GM18519 (cell line): ENCODE results near the gene SPIRE1.

ENCODE experiments used
- ATAC-seq: cut with Tn5 transposase; IDR thresholded peaks from one replicate; pipeline ENCODE4 v1.9.1; 2021; ENCODE audit warnings: mild to moderate bottlenecking, moderate library complexity; ENCODE audit not compliant: unreplicated experiment, low FRiP score

The SPIRE1 gene

GRCh38 chr18:12657684-12658425, at the start of gene SPIRE1:
Gene SPIRE1 (minus strand): TSS chr18:12658107. CDS start chr18:12657866, 241 bp downstream.
- no peak for ATAC-seq

DNA sequence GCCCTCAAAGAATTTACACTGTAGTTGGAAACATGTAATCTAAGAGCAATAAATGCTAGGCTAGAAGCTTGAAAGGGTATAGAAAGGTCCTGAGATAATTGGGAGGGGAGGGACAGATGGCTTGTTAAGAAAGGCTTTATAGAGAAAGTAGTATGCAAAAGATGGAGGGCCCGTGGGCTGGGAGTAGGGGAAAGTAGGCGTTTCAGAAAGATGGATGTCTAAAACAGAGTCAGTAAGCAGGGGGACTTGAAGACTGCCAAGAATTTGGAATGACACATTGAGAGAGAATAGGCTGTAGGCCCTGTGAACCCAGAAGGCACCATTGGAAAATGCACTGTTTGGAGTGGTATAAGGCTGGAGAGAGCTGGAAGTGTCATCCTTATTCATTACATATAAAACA, 45.8 kb upstream of the SPIRE1 start:
- no peak for ATAC-seq

- ATAC-seq = no peak
Observed at GRCh38 chr18:12703096-12703567, 45.2 kb upstream of the SPIRE1 start.

DNA sequence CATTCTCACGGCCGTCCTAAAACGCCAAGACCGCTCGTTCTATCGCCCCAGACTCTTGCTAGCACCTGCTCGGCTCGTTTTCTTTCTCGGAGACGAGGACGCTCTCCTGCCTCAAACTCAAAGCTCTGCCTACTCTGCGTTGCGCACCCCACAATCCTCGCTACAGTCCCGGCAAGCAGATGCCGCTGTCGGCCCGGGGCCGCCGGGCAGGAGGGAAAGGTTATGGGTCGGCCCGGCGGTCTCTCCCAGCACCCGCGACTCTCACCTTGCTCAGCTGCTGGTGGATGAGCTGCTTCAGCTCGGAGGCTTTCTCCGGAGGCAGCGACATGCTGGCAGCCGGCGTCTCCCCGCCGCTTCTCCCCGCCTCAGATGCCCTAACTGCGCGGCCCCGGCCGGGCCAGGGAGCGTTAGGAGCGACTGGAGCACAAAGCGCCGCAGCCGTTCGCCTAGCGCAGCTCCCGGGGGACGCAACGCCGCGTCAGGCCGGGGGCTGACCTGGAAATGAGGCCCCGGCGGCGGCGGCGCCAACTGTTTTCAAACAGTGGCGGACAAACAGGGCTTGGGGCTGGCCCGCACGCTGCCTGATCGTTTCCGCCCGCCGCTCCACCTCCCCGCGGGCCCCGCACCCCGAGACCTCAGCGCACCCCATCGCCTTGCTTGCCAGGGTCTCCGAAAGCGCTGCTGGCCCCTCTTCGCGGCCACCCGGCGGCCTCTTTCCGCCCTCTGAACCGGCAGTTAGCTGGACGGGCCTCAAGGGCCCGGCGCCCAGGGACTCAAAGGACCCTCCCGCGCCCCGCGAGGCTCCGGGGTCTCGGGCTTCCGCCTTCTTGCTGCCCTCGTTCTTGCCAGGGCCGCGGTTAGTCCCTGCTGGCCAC, 44.6 kb upstream of the SPIRE1 start, which contains the start of the genes CEP76 and PSMG2:
Gene CEP76, minus strand, starts transcription at position 503 of the 875 bp plus-strand sequence. Its CDS starts 175 bp downstream, at position 328.
Gene PSMG2, plus strand, starts transcription at position 822 of the 875 bp plus-strand sequence. CDS start 66 bp downstream, outside the sequence.
- ATAC-seq = peak; percentile 57

- ATAC-seq = no peak
Observed at GRCh38 chr18:12701161-12701560, 43.3 kb upstream of the SPIRE1 start.

DNA sequence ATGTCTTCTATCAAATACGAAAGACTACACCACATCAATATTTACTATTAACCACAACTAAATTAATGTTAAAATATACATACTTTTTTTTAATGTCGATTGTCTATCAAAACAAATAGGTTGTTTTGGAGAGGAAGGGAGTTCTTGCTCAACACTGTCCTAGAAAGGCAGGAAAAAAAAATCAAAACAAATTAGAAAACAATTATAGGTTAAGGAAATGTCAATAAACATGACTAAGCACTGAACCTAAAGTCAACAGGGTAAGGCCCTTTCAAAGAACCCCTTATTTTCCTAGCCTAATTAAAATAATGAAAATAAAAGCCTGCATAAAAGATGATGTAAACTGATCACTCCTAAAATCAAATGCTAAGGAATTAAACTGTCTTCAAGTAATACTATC, 41.8 kb upstream of the SPIRE1 start:
- no peak for ATAC-seq

DNA sequence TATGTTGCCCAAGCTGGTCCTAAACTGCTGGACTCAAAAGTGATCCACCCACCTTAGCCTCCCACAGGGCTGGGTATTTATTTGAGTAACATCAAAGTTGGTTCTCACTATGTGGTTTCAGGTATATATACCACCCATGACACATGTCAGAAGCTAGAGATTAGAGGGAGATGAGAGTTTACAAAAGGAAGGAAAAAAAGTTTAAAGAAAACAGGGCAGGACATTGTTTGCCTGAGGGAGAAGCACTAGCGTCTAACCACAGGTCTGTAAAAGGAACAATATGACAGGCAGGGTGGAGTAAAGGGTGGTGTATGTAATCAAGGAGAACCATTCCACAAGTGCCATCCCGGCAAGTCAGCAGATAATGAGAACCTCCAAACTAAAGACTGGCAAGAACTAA, 36.1 kb upstream of the SPIRE1 start:
- ATAC-seq = no peak

DNA sequence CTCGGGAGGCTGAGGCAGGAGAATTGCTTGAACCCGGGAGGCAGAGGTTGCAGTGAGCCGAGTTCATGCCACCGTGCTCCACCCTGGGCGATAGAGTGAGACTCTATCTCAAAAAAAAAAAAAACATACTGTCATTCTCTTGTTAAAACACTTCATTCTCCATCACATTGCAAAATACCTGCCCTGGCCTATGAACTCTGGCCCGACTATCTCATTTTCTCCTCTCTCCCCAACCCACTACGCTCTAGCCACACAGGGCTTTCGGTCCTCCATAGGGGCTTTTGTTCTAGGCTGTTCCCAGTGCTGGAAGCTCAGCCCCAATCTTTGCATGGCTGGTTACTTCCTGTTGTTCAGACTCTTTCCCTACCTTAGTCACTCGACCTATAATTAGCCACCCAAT, 34.3 kb upstream of the SPIRE1 start:
- ATAC-seq = no peak

DNA sequence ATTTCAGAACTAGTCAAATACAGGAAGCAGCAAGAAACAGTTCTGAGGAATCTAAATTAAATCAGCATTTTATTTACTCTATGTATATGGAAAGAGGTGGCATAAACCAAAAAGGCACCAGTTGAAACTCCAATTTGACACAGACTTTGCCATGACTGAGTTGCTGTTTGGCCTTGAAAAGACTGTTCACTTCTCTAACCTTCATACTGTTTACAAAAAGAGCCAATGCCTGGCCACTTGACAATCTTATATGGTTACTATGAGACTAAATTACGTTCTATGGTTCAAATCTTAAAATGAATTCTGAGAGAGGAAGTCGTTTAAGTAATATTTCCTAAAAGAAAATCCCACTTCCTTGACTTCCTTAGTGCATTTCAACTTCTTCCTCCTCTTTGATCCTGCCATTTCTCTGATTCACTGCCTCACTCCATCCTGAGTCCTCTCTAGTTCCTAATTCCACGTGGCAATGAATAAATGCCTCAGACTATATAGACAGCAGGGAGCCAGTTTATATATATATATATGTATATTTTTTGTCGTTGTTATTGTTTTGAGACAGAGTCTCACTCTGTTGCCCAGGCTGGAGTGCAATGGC, 31.4 kb upstream of the SPIRE1 start:
- ATAC-seq = no peak

DNA sequence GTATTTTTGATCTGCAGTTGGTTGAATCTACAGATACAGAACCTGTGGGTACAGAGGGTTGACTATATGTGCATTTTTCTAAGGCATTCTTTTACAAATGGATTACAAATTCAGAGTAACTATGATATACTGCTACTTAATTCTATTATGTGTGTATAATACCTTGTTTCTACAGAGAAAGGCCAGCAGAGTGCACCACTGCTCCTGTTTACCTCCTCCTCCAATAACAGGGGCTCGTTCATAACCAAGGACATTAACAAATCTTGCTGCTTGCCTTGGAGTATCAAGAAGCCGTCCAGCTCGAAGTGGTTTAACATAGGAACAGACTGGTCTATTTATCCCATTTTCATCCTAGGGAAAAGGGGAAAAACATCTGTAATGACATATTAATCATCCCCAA, 28.2 kb upstream of the SPIRE1 start:
- ATAC-seq = no peak

DNA sequence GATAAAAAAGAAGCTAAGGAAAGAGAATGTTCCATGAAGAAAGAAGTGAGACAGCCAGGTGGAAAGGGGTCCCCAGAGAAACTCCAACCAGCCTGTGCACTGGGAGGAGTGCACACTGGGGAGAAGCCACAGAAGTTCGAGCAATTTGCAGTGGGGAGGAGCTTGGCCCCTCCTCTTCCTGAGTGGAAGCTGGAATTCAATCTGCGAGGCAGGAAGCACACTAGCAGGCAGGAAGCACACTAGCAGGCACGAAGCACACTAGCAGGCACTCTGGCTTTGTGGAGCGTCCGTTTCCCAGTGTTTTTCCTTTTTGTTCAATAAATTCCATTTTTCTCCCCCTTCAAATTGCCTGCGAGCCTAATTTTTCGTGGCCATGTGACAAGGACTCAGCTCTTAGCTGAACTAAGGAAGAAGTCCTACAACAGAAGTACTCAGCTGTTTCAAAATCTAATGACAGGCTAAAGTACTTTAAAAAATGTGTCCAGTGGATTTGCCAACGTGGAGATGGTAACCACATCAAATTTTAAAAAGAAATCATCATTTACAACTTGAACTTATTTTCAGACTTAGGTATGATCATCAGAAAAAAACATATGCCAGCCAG, 21.4 kb upstream of the SPIRE1 start:
- no peak for ATAC-seq

- ATAC-seq = no peak
Observed at GRCh38 chr18:12668041-12668440, 10.1 kb upstream of the SPIRE1 start.

- no peak for ATAC-seq
Observed at GRCh38 chr18:12659904-12660605, 2.1 kb upstream of the SPIRE1 start.

DNA sequence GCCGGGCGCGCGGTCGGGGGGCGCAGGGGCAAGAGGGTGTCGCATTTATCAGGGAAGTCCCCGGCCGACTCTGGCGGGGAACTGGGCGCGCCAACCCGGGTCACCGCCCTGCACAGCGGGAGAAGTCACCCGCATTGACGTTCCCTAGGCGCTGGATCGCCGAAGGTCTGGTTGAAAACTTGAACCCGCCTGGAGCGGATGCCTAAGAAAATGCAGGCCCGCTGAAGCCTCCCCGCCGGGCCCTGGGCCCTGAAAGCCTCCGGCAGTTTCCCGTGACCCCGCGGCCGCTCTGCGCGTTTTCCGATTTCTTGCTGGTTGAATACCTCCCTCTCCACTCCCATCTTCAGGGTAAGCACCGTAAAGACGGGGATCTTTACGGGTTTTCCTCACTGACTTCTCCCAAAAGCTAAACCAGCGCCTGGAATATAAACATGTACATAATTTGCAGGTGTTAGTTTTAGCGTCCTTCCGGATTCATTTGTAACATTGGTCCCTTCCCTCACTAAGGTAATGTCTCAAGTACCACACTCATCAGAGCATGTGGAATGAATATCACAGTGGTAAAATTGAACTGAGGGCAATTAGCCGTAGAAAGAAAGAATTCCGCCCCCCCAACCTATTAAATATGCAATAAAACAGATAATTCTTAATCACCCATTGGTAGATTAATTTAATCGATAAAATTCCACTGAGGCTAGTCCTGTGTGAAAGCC, 675 bp upstream of the SPIRE1 start:
- ATAC-seq = no peak

DNA sequence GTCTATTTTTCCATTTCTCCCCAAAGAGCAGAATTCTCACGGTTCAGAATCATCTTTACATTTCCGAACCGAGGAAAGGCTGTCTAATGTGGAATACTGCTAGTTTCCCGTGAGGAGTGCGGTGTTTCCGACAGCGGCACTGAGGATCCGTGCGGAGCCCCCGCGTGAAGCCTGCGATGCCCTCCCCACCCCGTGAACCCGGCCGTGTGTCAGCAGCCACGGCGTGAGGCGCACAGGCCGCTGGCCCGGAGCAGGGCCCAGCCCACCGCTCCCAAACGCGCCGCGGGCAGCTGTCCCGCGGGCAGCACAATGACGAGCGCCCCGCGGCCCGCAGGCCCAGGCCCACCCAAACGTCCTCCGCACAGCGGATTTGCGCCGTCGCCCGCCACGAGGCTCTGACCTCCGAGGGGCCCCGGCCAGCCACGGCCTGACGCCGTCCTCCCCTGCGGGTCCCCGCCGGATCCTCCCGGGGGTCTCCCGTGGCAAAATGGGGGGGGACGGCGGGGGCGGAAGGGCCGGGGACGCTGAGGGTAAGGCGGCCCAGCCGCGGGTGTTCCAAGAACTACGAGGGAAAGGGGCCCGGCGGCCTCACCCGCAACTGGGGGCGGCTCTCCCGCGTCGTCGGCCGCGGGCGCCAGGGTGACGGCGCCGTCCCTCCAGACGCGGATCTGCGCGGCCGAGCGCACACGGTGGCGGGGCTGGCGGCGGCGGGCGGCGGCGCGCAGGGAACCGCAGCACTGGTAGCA, 796 bp downstream of the SPIRE1 start:
- no peak for ATAC-seq

DNA sequence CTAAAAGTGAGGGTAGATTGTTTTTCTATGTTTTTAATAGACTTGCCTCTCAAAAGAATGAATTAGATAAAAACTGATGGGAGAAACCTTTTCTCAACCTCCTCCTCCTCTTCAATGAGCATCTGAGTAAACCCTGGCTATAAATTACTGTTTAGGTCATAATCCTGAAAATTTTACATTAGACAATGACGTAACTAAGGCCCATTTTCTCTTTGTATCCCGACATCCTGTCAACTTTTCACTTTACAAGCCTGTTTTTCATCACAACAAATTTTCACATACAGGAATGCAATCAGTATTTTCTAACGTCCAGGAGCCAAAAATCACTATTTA, 1.3 kb downstream of the SPIRE1 start:
- ATAC-seq = no peak

- ATAC-seq = no peak
Observed at GRCh38 chr18:12654971-12655370, 2.9 kb downstream of the SPIRE1 start.

- ATAC-seq = no peak
Observed at GRCh38 chr18:12652861-12653401, 5.0 kb downstream of the SPIRE1 start.
